OCI-LY7 (cell line): ENCODE data around the gene TMPRSS6.

ENCODE experiments used
- EZH2phosphoT487 ChIP-seq: fragments of 200-600 bp; sonication (generic); IDR thresholded peaks from 2 replicates; pipeline ENCODE4 v1.6.1; 2018; ENCODE audit warnings: low read depth, borderline replicate concordance, mild to moderate bottlenecking, mixed run types, antibody characterized with exemption, low read length, moderate library complexity, mixed read lengths
- TF ChIP-seq, protein P1 (sequence below): fragments of 200-600 bp; sonication (generic); conservative IDR thresholded peaks from 2 replicates; pipeline ENCODE4 v1.5.1; 2014; ENCODE audit warnings: mild to moderate bottlenecking, antibody characterized with exemption, low read length, moderate library complexity, mixed read lengths

DNA sequence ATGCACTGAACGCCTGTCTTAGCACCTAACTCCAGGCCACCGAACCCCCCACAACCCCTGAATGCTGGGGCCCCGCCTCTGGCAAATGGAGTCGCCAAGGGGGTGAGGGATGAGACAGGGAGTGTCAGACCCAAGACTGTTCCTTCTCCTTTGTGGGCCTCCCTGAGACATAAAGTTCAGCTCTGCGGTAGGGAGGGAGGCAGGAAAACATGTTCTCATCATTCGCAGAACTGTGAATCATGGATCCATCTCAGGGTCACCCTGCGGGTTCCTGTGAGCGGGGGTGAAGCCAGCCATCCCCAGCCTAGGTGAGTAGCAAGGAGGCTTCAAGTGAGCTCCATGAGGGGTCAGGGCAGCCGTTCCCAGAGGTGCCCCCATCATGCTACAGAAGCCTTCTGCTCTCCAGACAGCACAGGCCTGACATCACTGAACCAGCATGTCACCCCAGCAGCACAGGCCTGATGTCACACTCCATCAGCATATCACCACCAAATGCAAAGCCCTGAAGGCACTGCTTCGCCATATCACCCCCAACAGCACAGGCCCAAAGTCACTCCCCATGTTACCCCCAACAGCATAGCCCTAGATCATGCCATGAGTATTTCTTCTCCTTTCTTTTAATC lies 27.2 kb downstream of the TMPRSS6 start:
- TF ChIP-seq, protein P1, sequence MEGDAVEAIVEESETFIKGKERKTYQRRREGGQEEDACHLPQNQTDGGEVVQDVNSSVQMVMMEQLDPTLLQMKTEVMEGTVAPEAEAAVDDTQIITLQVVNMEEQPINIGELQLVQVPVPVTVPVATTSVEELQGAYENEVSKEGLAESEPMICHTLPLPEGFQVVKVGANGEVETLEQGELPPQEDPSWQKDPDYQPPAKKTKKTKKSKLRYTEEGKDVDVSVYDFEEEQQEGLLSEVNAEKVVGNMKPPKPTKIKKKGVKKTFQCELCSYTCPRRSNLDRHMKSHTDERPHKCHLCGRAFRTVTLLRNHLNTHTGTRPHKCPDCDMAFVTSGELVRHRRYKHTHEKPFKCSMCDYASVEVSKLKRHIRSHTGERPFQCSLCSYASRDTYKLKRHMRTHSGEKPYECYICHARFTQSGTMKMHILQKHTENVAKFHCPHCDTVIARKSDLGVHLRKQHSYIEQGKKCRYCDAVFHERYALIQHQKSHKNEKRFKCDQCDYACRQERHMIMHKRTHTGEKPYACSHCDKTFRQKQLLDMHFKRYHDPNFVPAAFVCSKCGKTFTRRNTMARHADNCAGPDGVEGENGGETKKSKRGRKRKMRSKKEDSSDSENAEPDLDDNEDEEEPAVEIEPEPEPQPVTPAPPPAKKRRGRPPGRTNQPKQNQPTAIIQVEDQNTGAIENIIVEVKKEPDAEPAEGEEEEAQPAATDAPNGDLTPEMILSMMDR: no peak
- TF ChIP-seq EZH2phosphoT487: no peak
